GM08714 (cell line): ENCODE results near the gene TGIF2.
A peak's percentile ranks its signal among the peaks of the same experiment; 100 is the strongest.
"Not testable (repeated sequence)": the region's sequence is repeated elsewhere in the genome, so short reads cannot be mapped to it uniquely, and the experiment has no call there.

Experiments
- H3K4me3 ChIP-seq: fragments of 200-500 bp; sonication (Bioruptor generic); 2 replicates; pipeline ENCODE4 v1.5.1; 2014; ENCODE audit warnings: mild to moderate bottlenecking, low read length, inconsistent platforms
- ZNF274 ChIP-seq: IDR thresholded peaks from 2 replicates; pipeline ENCODE4 v1.6.1; 2012; ENCODE audit warnings: mild to moderate bottlenecking, low read depth, low read length

TGIF2 gene

DNA sequence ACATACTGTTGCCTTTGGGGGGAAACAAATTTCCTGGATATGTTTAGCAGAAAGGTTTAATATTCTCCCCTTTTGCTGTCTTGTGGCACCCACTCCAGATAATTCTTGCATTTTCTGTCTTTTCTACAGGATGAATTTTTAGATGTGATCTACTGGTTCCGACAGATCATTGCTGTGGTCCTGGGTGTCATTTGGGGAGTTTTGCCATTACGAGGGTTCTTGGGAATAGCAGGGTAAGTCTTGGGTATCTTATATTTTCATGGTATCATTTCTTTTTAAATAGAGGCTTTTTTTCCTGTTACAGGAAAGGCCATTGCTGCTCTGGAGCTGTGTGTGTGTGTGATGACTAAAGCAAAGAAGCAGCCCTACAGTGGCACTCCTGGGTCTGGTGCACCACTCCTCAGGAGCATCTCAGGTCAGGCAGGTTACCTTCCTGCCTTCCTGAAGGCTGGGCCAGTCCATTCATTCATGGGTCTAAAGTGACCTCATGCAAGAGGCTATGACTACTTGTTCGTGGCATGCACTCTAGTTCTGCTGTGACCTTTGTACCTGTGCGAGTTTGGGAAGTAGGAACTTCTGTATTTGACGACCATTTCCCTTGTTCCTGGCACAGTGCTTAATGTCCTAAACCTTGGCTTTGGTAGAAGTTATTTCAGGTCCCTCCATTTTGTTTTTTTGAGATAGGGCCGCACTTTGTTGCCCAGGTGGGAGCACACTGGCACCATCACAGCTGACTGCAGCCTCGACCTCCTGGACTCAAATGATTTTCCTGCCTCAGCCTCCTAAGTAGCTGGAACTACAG, 34.4 kb downstream of the TGIF2 start:
- TF ChIP-seq ZNF274: no peak
- peak overlapping the region; percentile 92; the same call in 1 of the 2 replicates for H3K4me3 ChIP-seq

GRCh38 chr20:36608388-36608728, 35.0 kb downstream of the TGIF2 start:
- H3K4me3 ChIP-seq: not testable (repeated sequence)

- TF ChIP-seq ZNF274: no peak
- no peak overlapping the region for H3K4me3 ChIP-seq
Measured at GRCh38 chr20:36611625-36612024, 38.2 kb downstream of the TGIF2 start.

DNA sequence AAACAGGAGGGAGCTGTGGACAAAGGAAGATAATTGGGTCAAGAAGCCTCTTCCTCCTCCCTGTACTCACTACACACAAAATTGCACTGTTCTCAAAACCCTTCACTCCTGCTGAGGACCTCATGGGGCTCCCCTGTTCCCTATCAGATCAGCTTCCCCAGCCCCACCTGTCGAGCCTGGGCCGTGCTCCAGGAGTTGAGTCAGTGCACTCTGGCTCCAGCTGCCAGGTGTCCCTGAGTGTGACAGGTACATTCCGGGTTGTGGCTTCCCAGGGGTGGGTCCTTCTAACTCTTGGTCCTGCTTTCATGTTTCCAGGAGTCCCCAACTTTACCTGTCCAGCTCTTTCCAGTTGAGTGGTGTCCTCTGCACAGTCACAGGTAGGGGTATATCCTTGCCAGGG, 40.6 kb downstream of the TGIF2 start:
- no peak overlapping the region for H3K4me3 ChIP-seq
- TF ChIP-seq ZNF274: no peak

- no peak for TF ChIP-seq ZNF274
- H3K4me3 ChIP-seq: no peak overlapping the region
Measured at GRCh38 chr20:36614781-36615557, 41.6 kb downstream of the TGIF2 start.

- no peak overlapping the region for H3K4me3 ChIP-seq
- TF ChIP-seq ZNF274: no peak
Measured at GRCh38 chr20:36620917-36621316, 47.5 kb downstream of the TGIF2 start.

DNA sequence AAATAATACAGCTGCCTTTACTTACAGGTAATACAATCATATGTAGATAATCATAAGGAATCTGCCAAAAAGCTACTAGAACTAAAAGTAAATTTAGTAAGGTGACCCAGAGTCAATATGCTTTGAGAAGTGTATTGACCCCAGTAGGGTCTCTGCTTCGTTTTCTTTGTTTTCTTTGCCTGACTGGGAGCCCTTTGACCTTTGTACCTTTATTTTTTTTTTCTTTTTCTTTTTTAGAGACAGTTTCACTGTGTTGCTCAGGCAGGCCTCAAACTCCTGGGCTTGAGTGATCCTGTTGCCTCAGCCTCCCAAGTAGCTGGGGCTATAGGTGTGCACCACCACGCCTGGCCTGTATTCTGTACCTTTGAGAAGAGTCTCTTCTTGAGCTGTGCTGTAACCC, 50.0 kb downstream of the TGIF2 start:
- TF ChIP-seq ZNF274: no peak
- H3K4me3 ChIP-seq: no peak overlapping the region

DNA sequence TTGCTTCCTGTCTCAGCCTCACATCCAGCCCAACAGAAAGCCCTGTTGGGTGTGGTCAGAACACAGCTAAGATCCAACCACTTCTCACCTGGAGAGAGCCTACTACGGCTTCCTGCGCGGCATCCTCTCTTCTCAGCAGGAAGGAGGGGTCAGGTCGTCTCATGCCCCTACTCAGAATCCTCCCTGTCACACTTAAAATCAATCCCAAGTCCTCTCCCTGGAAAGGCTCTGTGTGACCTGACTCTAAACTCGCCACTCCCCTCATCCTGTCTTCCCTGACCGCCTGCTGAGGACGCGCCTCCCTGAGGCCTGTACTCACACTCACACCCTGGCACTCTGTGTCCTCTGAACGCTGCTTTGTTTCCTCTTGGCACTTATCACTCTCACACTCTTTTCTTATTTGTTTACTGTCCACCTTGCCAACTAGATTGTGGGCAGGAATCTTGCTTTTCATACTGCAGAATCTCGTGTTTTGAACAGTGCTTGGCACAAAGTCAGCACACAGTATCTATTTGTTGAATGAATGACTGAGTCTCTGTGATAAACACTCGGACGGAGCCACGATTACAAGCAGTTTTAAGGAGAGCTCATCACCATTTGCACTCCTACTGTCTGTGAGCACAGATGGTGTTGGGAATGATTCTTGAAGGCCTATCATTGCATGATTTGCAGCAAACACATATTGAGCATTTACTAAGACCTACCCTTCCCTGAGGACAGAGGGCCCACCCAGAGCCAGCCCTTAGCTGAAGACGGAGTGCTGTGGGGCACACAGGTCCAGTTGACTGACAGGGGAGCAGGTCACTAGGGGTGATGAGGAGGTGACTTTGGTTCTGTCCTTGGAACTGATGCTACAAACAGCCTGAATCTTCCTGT, 50.9 kb downstream of the TGIF2 start:
- no peak for TF ChIP-seq ZNF274
- no peak overlapping the region for H3K4me3 ChIP-seq

DNA sequence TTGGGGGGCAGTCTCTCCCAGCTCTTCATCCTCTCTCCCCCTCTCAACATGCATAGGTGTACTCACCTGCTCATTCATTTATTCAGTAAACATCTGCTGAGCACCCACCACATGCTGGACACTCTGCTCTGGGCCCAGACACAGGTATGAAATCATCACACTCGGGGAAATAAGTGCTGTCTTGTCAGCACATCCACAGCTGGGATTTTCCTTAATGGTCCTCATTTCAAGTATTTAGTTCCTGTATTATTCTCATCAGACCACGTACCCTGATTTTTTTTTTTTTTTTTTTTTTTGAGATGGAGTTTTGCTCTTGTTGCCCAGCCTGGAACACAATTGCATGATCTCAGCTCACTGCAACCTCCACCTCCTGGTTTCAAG, 51.5 kb downstream of the TGIF2 start:
- H3K4me3 ChIP-seq: no peak overlapping the region
- TF ChIP-seq ZNF274: no peak

- no peak overlapping the region for H3K4me3 ChIP-seq
- no peak for TF ChIP-seq ZNF274
Measured at GRCh38 chr20:36628076-36628475, 54.7 kb downstream of the TGIF2 start.

GRCh38 chr20:36629719-36630681, 56.6 kb downstream of the TGIF2 start:
- TF ChIP-seq ZNF274: no peak
- no peak overlapping the region for H3K4me3 ChIP-seq

- TF ChIP-seq ZNF274: no peak
Measured at GRCh38 chr20:36631646-36632045, 58.2 kb downstream of the TGIF2 start.

GRCh38 chr20:36632147-36632486, 58.7 kb downstream of the TGIF2 start:
- H3K4me3 ChIP-seq: no peak overlapping the region

More at GRCh38 chr20:36631646-36632045, 58.2 kb downstream of the TGIF2 start:
- no peak overlapping the region for H3K4me3 ChIP-seq

More at GRCh38 chr20:36632147-36632486, 58.7 kb downstream of the TGIF2 start:
- TF ChIP-seq ZNF274: no peak
